HepG2 (cell line): ENCODE data around the gene SPRED2. TPM values are rescaled to one million over a fixed set of nuclear protein-coding genes. Genes with fewer than 3 reads are reported as not detected.

Experiments
- ARID5B ChIP-seq: IDR thresholded peaks from 2 replicates; pipeline ENCODE4 v1.4.0; 2020; ENCODE audit warnings: mild to moderate bottlenecking, missing genetic modification reagents
- CENPX ChIP-seq: sonication (generic); formaldehyde crosslinking; IDR thresholded peaks from 2 replicates; pipeline ENCODE4 v1.9.0; 2021; ENCODE audit warnings: mild to moderate bottlenecking, missing genetic modification reagents, moderate library complexity
- E2F2 ChIP-seq: sonication (generic); formaldehyde crosslinking; IDR thresholded peaks from 2 replicates; pipeline ENCODE4 v1.4.0; 2020; ENCODE audit warnings: missing genetic modification reagents, borderline replicate concordance
- FOXA3 ChIP-seq: IDR thresholded peaks from 2 replicates; pipeline ENCODE4 v1.6.1; 2016; ENCODE audit warnings: missing genetic modification reagents, missing compliant biosample characterization
- GATAD2A ChIP-seq: IDR thresholded peaks from 2 replicates; pipeline ENCODE4 v1.6.1; 2016
- HDAC1 ChIP-seq: sonication (generic); formaldehyde crosslinking; IDR thresholded peaks from 2 replicates; pipeline ENCODE4 v1.5.1; 2020; ENCODE audit warnings: mild to moderate bottlenecking, missing genetic modification reagents
- KAT7 ChIP-seq: IDR thresholded peaks from 2 replicates; pipeline ENCODE4 v1.6.1; 2018; ENCODE audit warnings: borderline replicate concordance, missing compliant biosample characterization
- NR2F6 ChIP-seq, 2 experiments: IDR thresholded peaks; 2 replicates each; pipeline ENCODE4 v1.6.1; 2016; ENCODE audit warnings: antibody characterized with exemption in 1 of 2, mild to moderate bottlenecking in 1 of 2
- PATZ1 ChIP-seq: sonication (generic); formaldehyde crosslinking; IDR thresholded peaks from 2 replicates; pipeline ENCODE4 v1.4.0; 2020; ENCODE audit warnings: missing genetic modification reagents
- TFAP4 ChIP-seq: sonication (generic); IDR thresholded peaks from 2 replicates; pipeline ENCODE4 v1.6.1; 2016; ENCODE audit warnings: low read depth, borderline replicate concordance
- THYN1 ChIP-seq: sonication (generic); formaldehyde crosslinking; IDR thresholded peaks from 2 replicates; pipeline ENCODE4 v1.8.1; 2023; ENCODE audit warnings: low read depth, mild to moderate bottlenecking, moderate library complexity, missing genetic modification reagents, borderline replicate concordance
- XRCC5 ChIP-seq: fragments of 200-400 bp; formaldehyde crosslinking; optimal IDR thresholded peaks from 2 replicates; pipeline ENCODE3; 2017; ENCODE audit warnings: mild to moderate bottlenecking, low read length
- ZBTB26 ChIP-seq: IDR thresholded peaks from 2 replicates; pipeline ENCODE4 v1.6.1; 2016; ENCODE audit warnings: missing compliant biosample characterization, missing genetic modification reagents, borderline replicate concordance
- ZMYM4 ChIP-seq: sonication (generic); formaldehyde crosslinking; IDR thresholded peaks from 2 replicates; pipeline ENCODE4 v1.8.1; 2023; ENCODE audit warnings: mild to moderate bottlenecking, missing genetic modification reagents
- ZNF264 ChIP-seq: sonication (generic); formaldehyde crosslinking; IDR thresholded peaks from 2 replicates; pipeline ENCODE4 v1.4.0; 2020; ENCODE audit warnings: missing genetic modification reagents
- ZNF577 ChIP-seq: sonication (generic); formaldehyde crosslinking; IDR thresholded peaks from 2 replicates; pipeline ENCODE4 v1.4.0; 2020; ENCODE audit warnings: mild to moderate bottlenecking, low read depth, missing genetic modification reagents, borderline replicate concordance
- polyA plus RNA-seq, 8 experiments: library from polyadenylated mRNA; depleted of rRNA in 3 of 8; stranded (reverse) in 7 of 8; unstranded in 1 of 8; fragments of >200 nt; fragmentation: Illumina TruSeq in 4 of 8; extraction: Trizol in 4 of 8; gene quantifications; 2 replicates each; pipeline versions ENCODE4 v1.2.1 to v1.2.3, GENCODE V29; 2011 to 2016; ENCODE audit warnings: low read depth in 4 of 8, missing spikeins in 1 of 8, mixed read lengths in 1 of 8; ENCODE audit not compliant: insufficient read depth in 1 of 8
- total RNA-seq, 5 experiments: library from RNA; depleted of rRNA; stranded (reverse); fragments of >200 nt; fragmentation: Illumina TruSeq; extraction: Trizol; gene quantifications; 2 replicates each; pipeline ENCODE4 v1.2.3, GENCODE V29; 2016; ENCODE audit warnings: low read depth in 1 of 5

The SPRED2 gene
- total and polyA plus RNA-seq, 2 of the 13 experiments (the other 11 are each of a cell fraction or from before 2014, with no cell fraction given), result 13.0 to 37.0 TPM

- TF ChIP-seq ARID5B (CRISPR knock-in tag) (peak; percentile 42; the same call in 1 of the 2 replicates), ZNF264 (CRISPR knock-in tag) (no peak), PATZ1 (CRISPR knock-in tag) (peak; percentile 88), XRCC5 (peak; percentile 18), FOXA3 (CRISPR knock-in tag) (peak; percentile 16; the same call in 1 of the 2 replicates), E2F2 (CRISPR knock-in tag) (no peak), GATAD2A (CRISPR knock-in tag) (peak; percentile 53; the same call in 1 of the 2 replicates), TFAP4 (peak; percentile 46; the same call in 1 of the 2 replicates), ZBTB26 (no peak), ZMYM4 (CRISPR knock-in tag) (peak; percentile 19; the same call in 1 of the 2 replicates), THYN1 (CRISPR knock-in tag) (no peak), NR2F6 (IDR thresholded peaks at IDR 0.05) (no peak), NR2F6 (CRISPR knock-in tag; IDR thresholded peaks at IDR 0.05) (0 out of 2 replicates have a peak, but pooled peaks have one; percentile 16), CENPX (CRISPR knock-in tag) (no peak), HDAC1 (CRISPR knock-in tag) (0 out of 2 replicates have a peak, but pooled peaks have one; percentile 11), ZNF577 (CRISPR knock-in tag) (no peak), KAT7 (CRISPR knock-in tag) (no peak)
Observed at GRCh38 chr2:65349863-65350262, 82.5 kb downstream of the SPRED2 start (continued).
